MCF 10A (cell line): ENCODE data around the gene POU2AF2. TPM values are rescaled to one million over a fixed set of nuclear protein-coding genes. Genes with fewer than 3 reads are reported as not detected.

Source experiments
- BruUV-seq: library from RNA; stranded (reverse); fragments of 400-500 nt; replicated peaks from 2 replicates; lab custom pipeline; 2021; lab: Mats Ljungman, UMichigan
- CTCF ChIA-PET: fragments of 300-600 bp; sonication (Branson Sonifier 250); formaldehyde crosslinking; extraction: SDS; loops from one replicate; lab custom pipeline; 2021; ENCODE audit warnings: antibody characterized with exemption, inconsistent platforms; lab: Yijun Ruan, JAX
- POLR2A ChIA-PET: fragments of 300-600, 350-650 bp; sonication (Branson Sonifier 250); formaldehyde crosslinking; extraction: SDS; loops from one replicate; lab custom pipeline; 2020; ENCODE audit warnings: antibody characterized with exemption, inconsistent platforms; lab: Yijun Ruan, JAX
- DNase-seq: peaks from one replicate; pipeline ENCODE4 v3.0.0-alpha.2; 2018; ENCODE audit not compliant: unreplicated experiment
- H3K27ac Mint-ChIP-seq: one replicate; pipeline ENCODE4 v1.8.0; 2022; ENCODE audit warnings: mild to moderate bottlenecking, low read depth, mixed read lengths; ENCODE audit not compliant: unreplicated experiment
- H3K27me3 Mint-ChIP-seq: one replicate; pipeline ENCODE4 v1.8.0; 2022; ENCODE audit warnings: mixed read lengths; ENCODE audit not compliant: insufficient read depth, unreplicated experiment
- H3K36me3 Mint-ChIP-seq: one replicate; pipeline ENCODE4 v1.8.0; 2022; ENCODE audit warnings: mild to moderate bottlenecking, moderate library complexity, mixed read lengths; ENCODE audit not compliant: insufficient read depth, unreplicated experiment
- H3K4me1 Mint-ChIP-seq: one replicate; pipeline ENCODE4 v1.8.0; 2022; ENCODE audit warnings: mixed read lengths; ENCODE audit not compliant: insufficient read depth, unreplicated experiment
- H3K4me3 Mint-ChIP-seq: one replicate; pipeline ENCODE4 v1.8.0; 2022; ENCODE audit warnings: mild to moderate bottlenecking, moderate library complexity, mixed read lengths; ENCODE audit not compliant: unreplicated experiment
- H3K9me3 Mint-ChIP-seq: one replicate; pipeline ENCODE4 v1.8.0; 2022; ENCODE audit warnings: mixed read lengths; ENCODE audit not compliant: unreplicated experiment
- intact Hi-C: fragments of 100-400 bp; cut with micrococcal nuclease; formaldehyde crosslinking; loops from 2 replicates; pipeline ENCODE4 v1.14.1; 2022
- total RNA-seq: library from RNA; stranded (reverse); gene quantifications from 2 replicates; pipeline ENCODE4 v1.2.3, GENCODE V29; 2022
- TF ChIP-seq, protein P1 (sequence below): fragments of 200-600 bp; IDR thresholded peaks from one replicate; pipeline ENCODE4 v1.8.0; 2022; ENCODE audit warnings: antibody characterized with exemption, mild to moderate bottlenecking; ENCODE audit not compliant: unreplicated experiment

Gene POU2AF2
- total RNA-seq, 1 experiment from 2014 or later: not detected

DNA sequence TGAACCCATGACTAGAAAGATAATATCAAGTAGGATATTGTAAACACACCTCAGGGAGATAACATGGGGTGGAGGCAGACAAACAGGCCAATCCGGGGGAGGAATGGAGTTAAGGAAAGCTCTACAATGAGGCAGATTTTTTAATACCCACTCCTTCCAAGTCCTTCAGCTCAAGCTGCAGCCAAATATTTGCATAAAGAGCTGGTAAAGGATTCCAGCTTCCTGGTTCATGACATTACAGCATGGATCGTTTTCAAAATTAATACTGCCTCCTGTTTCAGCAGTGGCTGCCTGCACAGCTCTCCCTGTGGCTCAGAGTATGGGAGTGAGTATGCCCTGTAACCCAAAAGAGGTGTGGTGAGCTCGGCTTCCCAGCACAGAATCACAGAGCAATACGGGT is 57.9 kb downstream of the POU2AF2 start:
- no peak for DNase-seq
- POLR2A ChIA-PET: interaction anchor here (0.6 to 1.3 kb wide), 9 partner anchors 9 to 702 kb away, joined by 3 to 14 read pairs (median 3); no protein-coding TSS in a partner anchor
- CTCF ChIA-PET: interaction anchor here (0.5 to 1.5 kb wide), 5 partner anchors 20 to 567 kb away, joined by 3 to 6 read pairs (median 4); no protein-coding TSS in a partner anchor
- no TSS peak for BruUV-seq
- no peak overlapping the region for H3K4me3 Mint-ChIP-seq
- H3K9me3 Mint-ChIP-seq: no peaks in the 10 kb centered on the region
- intact Hi-C loops: loop anchor here (5.0 kb wide), 1 partner anchor 124 kb away; no protein-coding TSS in a partner anchor
- peaks cover 52% of the 10 kb centered on the region for H3K27me3 Mint-ChIP-seq
- H3K4me1 Mint-ChIP-seq: peaks cover 4% of the 10 kb centered on the region
- TF ChIP-seq, protein P1, sequence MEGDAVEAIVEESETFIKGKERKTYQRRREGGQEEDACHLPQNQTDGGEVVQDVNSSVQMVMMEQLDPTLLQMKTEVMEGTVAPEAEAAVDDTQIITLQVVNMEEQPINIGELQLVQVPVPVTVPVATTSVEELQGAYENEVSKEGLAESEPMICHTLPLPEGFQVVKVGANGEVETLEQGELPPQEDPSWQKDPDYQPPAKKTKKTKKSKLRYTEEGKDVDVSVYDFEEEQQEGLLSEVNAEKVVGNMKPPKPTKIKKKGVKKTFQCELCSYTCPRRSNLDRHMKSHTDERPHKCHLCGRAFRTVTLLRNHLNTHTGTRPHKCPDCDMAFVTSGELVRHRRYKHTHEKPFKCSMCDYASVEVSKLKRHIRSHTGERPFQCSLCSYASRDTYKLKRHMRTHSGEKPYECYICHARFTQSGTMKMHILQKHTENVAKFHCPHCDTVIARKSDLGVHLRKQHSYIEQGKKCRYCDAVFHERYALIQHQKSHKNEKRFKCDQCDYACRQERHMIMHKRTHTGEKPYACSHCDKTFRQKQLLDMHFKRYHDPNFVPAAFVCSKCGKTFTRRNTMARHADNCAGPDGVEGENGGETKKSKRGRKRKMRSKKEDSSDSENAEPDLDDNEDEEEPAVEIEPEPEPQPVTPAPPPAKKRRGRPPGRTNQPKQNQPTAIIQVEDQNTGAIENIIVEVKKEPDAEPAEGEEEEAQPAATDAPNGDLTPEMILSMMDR: no peak
- H3K36me3 Mint-ChIP-seq: no peaks in the 10 kb centered on the region
- H3K27ac Mint-ChIP-seq: no peak overlapping the region

GRCh38 chr11:111305162-111305802 is 59.8 kb downstream of the POU2AF2 start:
- Mint-ChIP-seq H3K27ac (no peak overlapping the region), H3K27me3 (peaks cover 61% of the 10 kb centered on the region), H3K4me1 (peaks cover 5% of the 10 kb centered on the region), H3K4me3 (no peak overlapping the region), H3K36me3 (no peaks in the 10 kb centered on the region), H3K9me3 (no peaks in the 10 kb centered on the region)
- TF ChIP-seq, protein P1: no peak
- CTCF ChIA-PET: no interaction called here
- no peak for DNase-seq
- intact Hi-C loops: no loop called here
- POLR2A ChIA-PET: interaction anchor here (0.7 kb wide), 1 partner anchor 56 kb away, joined by 3 read pairs; no protein-coding TSS in a partner anchor
- BruUV-seq: no TSS peak

DNA sequence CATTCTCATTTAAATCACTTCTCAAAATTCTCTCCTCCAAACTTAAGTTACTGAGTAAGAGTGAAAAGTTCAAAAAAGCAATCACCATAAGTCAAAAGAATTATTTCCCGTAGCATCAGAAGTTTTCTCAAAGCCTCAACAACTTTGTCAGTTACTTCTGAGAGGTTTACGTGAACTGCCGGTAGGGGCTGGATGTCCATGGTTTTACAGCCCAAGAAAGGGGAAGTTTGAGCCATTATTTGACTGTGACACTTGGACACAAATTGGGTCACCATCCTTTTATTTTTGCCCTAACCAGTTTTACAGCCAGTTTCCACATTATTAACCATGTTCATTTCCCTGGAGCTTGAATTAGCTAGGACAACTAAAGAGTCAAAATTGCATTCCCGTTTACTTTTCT is 60.4 kb downstream of the POU2AF2 start:
- TF ChIP-seq, protein P1: no peak
- H3K27ac Mint-ChIP-seq: no peak overlapping the region
- intact Hi-C loops: no loop called here
- CTCF ChIA-PET: interaction anchor here (0.8 kb wide), 1 partner anchor 57 kb away, joined by 4 read pairs; no protein-coding TSS in a partner anchor
- POLR2A ChIA-PET: interaction anchor here (0.7 kb wide), 1 partner anchor 56 kb away, joined by 3 read pairs; no protein-coding TSS in a partner anchor
- H3K27me3 Mint-ChIP-seq: peaks cover 61% of the 10 kb centered on the region
- BruUV-seq: no TSS peak
- peaks cover 10% of the 10 kb centered on the region for H3K4me1 Mint-ChIP-seq
- H3K4me3 Mint-ChIP-seq: no peak overlapping the region
- no peaks in the 10 kb centered on the region for H3K9me3 Mint-ChIP-seq
- no peaks in the 10 kb centered on the region for H3K36me3 Mint-ChIP-seq
- DNase-seq: no peak

DNA sequence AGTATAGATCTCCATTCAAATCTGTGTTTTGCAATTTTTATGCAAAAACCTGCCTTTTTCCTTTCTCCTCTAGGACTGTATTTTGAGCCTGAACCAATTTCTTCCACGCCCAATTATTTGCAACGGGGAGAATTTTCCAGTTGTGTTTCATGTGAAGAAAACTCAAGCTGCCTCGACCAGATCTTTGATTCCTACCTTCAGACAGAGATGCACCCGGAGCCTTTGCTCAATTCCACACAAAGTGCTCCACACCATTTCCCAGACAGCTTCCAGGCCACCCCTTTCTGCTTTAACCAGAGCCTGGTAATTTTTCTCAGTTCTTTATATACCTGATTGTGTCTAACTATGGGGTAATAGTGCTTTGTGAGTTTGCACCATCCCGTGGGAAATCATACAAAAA is 60.8 kb downstream of the POU2AF2 start:
- TF ChIP-seq, protein P1: no peak
- H3K4me1 Mint-ChIP-seq: peaks cover 10% of the 10 kb centered on the region
- CTCF ChIA-PET: interaction anchor here (0.8 kb wide), 1 partner anchor 56 kb away, joined by 4 read pairs; no protein-coding TSS in a partner anchor
- H3K27me3 Mint-ChIP-seq: peaks cover 59% of the 10 kb centered on the region
- no peak overlapping the region for H3K4me3 Mint-ChIP-seq
- H3K9me3 Mint-ChIP-seq: no peaks in the 10 kb centered on the region
- no TSS peak for BruUV-seq
- DNase-seq: no peak
- POLR2A ChIA-PET: no interaction called here
- H3K27ac Mint-ChIP-seq: no peak overlapping the region
- intact Hi-C loops: no loop called here
- no peaks in the 10 kb centered on the region for H3K36me3 Mint-ChIP-seq
